ENCODE data around the gene HSD3B2.
"Not testable (repeated sequence)": the region's sequence is repeated elsewhere in the genome, so short reads cannot be mapped to it uniquely, and the experiment has no call there.

Gene HSD3B2

GRCh38 chr1:119414950-119415349, at the start of gene HSD3B2:
HSD3B2 (plus strand) TSS chr1:119415150; CDS start chr1:119415420, 270 bp downstream.
- no peak for DNase-seq (ENCODE audit: low read depth in 2 of 2)

DNA sequence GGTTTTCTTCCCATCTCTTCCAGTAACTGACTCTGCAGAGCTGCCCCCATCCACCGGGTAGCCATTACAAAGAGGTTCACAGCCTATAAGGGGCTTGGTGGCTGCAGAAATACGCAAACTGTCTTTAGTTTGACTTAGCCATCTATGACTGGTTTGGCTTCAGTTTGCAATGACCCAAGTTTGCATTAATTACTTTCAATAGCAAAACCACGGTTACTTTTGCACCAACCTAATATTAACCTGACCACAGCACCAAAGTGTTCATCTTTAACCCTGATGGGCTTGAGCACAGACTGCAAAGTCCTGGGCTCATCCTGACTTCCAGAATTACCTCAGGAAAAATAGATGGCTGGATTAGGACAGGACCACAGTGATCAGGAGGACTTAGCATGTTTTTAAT, 48.5 kb upstream of the HSD3B2 start:
- DNase-seq (ENCODE audit: low read depth in 2 of 2), result no peak

- DNase-seq (ENCODE audit: low read depth in 2 of 2), result no peak
These were observed 47.4 kb upstream of the HSD3B2 start for GRCh38 chr1:119367432-119368124.

GRCh38 chr1:119368554-119368953, 46.4 kb upstream of the HSD3B2 start, which contains the start of gene HAO2:
HAO2 (plus strand) TSS chr1:119368785; CDS start chr1:119381086, 12,301 bp downstream.
- DNase-seq (ENCODE audit: low read depth in 2 of 2), result no peak

DNA sequence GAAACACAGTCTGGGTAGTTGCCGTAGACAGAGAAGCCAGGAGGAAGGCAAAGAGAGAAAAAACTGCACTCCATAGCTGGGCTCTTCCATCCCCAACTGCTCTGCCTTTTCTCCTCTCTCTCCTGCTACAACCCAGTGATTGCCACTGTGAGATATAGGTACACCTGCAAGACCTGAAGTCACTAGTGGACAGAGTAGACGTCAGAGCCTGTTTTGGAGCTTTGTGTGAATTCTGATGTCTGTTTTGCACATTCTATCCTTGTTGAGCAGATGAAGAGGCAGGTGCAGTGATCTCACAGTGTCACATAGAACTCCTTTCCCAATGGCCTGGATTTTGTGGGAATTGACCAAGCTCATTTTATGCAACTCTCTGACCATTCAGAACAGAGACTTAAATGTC, 44.2 kb upstream of the HSD3B2 start:
- no peak for DNase-seq (ENCODE audit: low read depth in 2 of 2)

- no peak for DNase-seq (ENCODE audit: low read depth in 2 of 2)
These were observed 43.1 kb upstream of the HSD3B2 start for GRCh38 chr1:119371815-119372214.

DNA sequence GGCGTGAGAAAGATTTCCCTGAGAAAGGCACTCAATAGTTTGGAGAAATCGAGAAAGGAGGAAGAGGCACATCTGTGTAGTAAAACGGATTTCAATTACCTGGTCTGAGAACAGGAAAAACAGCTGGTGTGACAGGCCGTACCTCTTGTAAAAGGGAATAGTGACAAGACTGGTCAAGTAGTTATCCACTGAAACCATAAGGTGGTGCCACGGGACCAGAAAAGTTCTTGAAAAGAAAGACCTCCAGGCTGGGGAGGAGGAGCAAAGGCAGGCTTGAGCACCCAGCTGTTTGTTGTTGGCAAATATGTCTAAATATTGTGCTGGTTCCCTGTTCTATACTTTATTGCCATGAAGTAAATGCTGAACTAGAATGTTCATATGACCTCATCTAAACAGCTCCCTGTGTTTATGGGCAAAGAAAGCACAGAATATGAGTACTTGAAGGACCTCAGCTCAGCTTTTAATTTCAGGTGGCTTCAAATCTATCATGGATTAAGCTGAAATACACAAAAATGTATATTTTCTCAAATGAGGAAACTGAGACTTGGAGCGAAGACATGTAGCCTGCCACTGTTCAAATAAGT, 42.4 kb upstream of the HSD3B2 start:
- DNase-seq (ENCODE audit: low read depth in 2 of 2), result no peak

DNA sequence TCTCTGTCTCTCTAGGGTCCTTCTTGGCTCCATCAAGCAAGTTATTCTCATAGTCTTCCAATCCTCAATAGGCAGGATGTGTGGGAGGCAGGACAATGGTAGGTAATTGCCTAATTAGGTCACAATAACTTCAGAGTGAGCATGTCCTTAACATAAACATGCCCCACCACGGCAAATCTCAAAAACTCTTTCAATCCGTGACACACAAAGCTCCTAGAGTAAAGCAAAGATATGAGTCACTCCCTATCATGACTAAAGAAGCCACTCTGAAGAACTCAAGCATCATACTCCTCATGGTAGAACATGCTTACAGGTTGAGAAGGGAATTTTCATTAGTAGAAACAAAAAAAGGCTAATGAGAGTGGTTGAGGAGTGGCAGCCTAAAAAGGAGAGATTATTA, 41.5 kb upstream of the HSD3B2 start:
- no peak for DNase-seq (ENCODE audit: low read depth in 2 of 2)

DNA sequence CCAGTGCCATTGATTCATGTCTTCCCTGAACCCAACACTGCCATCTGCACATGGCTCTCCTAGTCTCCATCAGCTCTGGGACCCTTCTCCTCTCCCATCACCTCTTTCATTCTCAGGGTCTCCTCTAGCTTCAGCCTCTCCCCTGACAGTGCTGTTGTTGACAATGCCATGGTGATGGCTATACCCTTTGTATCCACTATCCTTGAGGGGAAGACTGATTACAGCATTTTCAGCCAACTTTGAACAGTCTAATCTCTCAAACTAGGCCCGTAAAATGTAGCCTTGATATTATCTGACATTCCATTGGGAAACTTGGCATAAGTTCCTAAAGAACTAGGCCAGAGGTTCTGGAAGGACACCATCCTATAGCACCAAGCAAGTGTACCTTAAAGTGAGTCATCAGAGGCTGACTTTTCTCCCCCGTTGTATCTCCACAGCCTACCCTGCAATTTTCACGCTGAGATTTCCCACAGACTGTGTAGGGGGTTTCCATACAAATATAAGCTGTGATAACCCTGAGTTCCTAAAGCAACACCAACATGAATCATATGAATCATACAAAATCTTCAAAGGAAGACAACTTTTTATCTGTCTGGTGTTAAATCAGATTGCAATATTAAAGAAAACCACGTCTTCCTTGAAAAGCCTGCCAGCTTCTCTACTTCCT, 40.6 kb upstream of the HSD3B2 start:
- no peak for DNase-seq (ENCODE audit: low read depth in 2 of 2)

GRCh38 chr1:119375366-119375765, 39.6 kb upstream of the HSD3B2 start:
- no peak for DNase-seq (ENCODE audit: low read depth in 2 of 2)

GRCh38 chr1:119376594-119376993, 38.4 kb upstream of the HSD3B2 start:
- no peak for DNase-seq (ENCODE audit: low read depth in 2 of 2)

DNA sequence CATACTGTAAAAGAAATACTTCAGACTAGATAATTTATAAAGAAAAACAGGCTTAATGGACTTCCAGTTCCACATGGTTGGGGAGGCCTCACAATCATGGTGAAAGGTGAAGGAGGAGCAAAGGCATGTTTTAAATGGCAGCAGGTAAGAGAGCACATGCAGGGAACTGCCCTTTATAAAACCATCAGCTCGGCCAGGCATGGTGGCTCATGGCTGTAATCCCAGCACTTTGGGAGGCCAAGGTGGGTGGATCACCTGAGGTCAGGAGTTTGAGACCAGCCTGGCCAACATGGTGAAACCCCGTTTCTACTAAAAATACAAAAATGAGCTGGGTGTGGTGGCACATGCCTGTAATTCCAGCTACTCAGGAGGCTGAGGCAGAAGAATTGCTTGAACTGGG, 37.4 kb upstream of the HSD3B2 start:
- not testable (repeated sequence) for DNase-seq (ENCODE audit: low read depth in 2 of 2)

- no peak for DNase-seq (ENCODE audit: low read depth in 2 of 2)
These were observed 35.8 kb upstream of the HSD3B2 start for GRCh38 chr1:119379117-119379516.

DNA sequence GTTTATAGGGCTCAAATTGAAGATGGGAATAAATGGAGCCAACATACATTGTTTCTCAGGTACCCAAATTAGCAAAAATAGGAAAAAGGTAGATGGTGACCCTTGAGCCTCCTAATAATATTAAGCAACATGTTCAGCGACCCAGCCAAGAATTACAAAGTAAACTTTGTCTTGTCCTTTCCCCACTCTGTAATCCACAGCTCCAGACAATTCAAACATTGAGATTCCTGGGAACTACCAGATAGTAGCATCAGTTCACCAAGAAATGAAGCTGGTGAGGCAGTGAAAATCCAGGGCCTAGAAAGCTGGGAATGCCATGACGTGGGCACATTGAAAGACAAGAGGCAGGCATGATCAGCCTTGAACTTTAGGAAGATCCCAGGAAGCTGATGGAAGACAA, 34.6 kb upstream of the HSD3B2 start:
- no peak for DNase-seq (ENCODE audit: low read depth in 2 of 2)

- no peak for DNase-seq (ENCODE audit: low read depth in 2 of 2)
These were observed 33.8 kb upstream of the HSD3B2 start for GRCh38 chr1:119380983-119381662.

- DNase-seq (ENCODE audit: low read depth in 2 of 2), result no peak
These were observed 30.4 kb upstream of the HSD3B2 start for GRCh38 chr1:119384591-119384990.

GRCh38 chr1:119385650-119386049, 29.3 kb upstream of the HSD3B2 start:
- no peak for DNase-seq (ENCODE audit: low read depth in 2 of 2)

GRCh38 chr1:119387858-119388257, 27.1 kb upstream of the HSD3B2 start:
- no peak for DNase-seq (ENCODE audit: low read depth in 2 of 2)

- DNase-seq (ENCODE audit: low read depth in 2 of 2), result no peak
These were observed 26.5 kb upstream of the HSD3B2 start for GRCh38 chr1:119388450-119388849.

GRCh38 chr1:119390526-119390925, 24.4 kb upstream of the HSD3B2 start:
- DNase-seq (ENCODE audit: low read depth in 2 of 2), result no peak

GRCh38 chr1:119391749-119392148, 23.2 kb upstream of the HSD3B2 start:
- no peak for DNase-seq (ENCODE audit: low read depth in 2 of 2)

DNA sequence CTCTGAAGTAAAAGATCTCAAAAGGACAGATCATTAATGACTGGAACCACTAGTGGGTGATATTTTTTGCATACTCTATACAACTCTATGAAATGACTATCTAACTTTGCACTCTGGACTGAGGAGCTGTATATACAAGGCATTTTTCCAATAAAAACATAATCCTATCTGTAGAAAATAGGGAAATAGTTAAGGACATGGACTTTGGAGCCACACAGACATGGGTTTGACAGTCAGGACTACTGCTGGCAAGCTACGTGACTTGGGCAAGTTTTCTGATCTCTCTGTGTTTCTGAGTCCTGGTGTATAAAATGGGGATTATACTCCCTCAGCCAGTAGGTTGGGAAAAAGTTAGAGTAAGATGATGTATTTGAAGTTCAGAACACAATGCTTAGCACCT, 20.9 kb upstream of the HSD3B2 start:
- DNase-seq (ENCODE audit: low read depth in 2 of 2), result no peak

DNA sequence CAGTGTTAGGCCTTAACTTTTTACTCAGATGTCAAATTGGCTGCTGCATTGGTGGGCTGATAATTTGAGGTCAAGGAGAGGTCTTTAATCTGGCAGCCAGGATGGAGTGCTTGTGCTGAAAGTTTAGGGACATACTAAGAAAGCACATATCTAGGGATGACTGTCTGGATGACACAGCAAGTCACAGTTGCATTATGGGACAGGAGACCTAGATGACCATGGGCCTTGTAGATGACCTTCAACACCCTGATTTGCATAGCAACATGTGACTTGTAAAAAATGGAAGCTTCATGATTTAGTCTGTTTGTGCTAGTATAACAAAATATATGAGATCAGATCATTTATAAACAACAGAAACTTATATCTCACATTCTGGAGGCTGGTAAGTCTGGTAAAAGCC, 18.0 kb upstream of the HSD3B2 start:
- no peak for DNase-seq (ENCODE audit: low read depth in 2 of 2)
